HL-60 (cell line): Measurements from ENCODE around the gene RPUSD1.

Experiments
- DNase-seq, 2 experiments: peaks; one replicate each; pipeline ENCODE4 v3.0.0-alpha.2; 2010 to 2020; ENCODE audit warnings: low read depth in 1 of 2, low spot score in 1 of 2
- H3K27ac ChIP-seq: fragments of 250-450 bp; sonication (Bioruptor Pico); replicated peaks from 2 replicates; pipeline ENCODE4 v1.5.1; 2020; ENCODE audit warnings: mild to moderate bottlenecking, moderate library complexity
- H3K27me3 ChIP-seq: fragments of 250-450 bp; sonication (Bioruptor Pico); 2 replicates; pipeline ENCODE4 v1.5.1; 2021; ENCODE audit warnings: mild to moderate bottlenecking, moderate library complexity; ENCODE audit not compliant: insufficient read depth, poor library complexity, severe bottlenecking
- H3K4me3 ChIP-seq: replicated peaks from 2 replicates; pipeline ENCODE4 v1.5.1; 2011; ENCODE audit warnings: mild to moderate bottlenecking, control low read depth, low read length; ENCODE audit not compliant: insufficient read depth
- GABPA ChIP-seq: IDR thresholded peaks from 2 replicates; pipeline ENCODE4 v1.6.1; 2012; ENCODE audit warnings: low read depth
- POLR2AphosphoS5 ChIP-seq: IDR thresholded peaks from 2 replicates; pipeline ENCODE4 v1.6.1; 2012; ENCODE audit warnings: low read depth
- SPI1 ChIP-seq: IDR thresholded peaks from 2 replicates; pipeline ENCODE4 v1.6.1; 2012; ENCODE audit warnings: low read depth, mild to moderate bottlenecking, borderline replicate concordance
- TF ChIP-seq, protein P1 (sequence below): IDR thresholded peaks from one replicate; pipeline ENCODE4 v1.5.1; 2011; ENCODE audit warnings: low read length, control low read depth, inconsistent platforms; ENCODE audit not compliant: insufficient read depth
- TF ChIP-seq, protein P2 (sequence below): IDR thresholded peaks from 2 replicates; pipeline ENCODE4 v1.6.1; 2012; ENCODE audit warnings: low read depth; ENCODE audit not compliant: insufficient replicate concordance

Gene RPUSD1

DNA sequence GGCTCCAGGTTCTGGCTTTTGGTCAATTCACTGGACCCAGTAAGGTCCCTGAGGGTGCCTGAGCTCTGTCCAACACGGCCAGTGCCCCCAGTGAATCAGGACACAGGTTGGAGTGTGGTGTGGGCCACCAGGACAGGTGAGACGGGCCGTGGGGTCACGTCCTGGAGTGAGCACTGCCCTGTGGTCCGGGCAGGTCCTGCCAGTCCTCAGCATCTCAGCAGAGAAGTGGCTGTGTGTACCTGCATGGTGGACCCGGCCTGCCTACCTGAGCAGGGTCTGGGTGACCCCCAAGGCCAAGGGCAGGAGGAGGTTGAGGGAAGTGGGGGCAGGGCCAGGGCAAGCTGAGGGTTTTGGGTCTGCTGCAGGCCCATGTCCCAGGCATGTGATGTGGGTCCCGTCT lies 14.3 kb upstream of the RPUSD1 start:
- DNase-seq = no peak
- Histone ChIP-seq H3K27me3 (peaks cover 31% of the 10 kb centered on the region), H3K27ac (no peak overlapping the region), H3K4me3 (no peak overlapping the region)
- TF ChIP-seq POLR2AphosphoS5 (no peak), GABPA (no peak)
- TF ChIP-seq, protein P1, sequence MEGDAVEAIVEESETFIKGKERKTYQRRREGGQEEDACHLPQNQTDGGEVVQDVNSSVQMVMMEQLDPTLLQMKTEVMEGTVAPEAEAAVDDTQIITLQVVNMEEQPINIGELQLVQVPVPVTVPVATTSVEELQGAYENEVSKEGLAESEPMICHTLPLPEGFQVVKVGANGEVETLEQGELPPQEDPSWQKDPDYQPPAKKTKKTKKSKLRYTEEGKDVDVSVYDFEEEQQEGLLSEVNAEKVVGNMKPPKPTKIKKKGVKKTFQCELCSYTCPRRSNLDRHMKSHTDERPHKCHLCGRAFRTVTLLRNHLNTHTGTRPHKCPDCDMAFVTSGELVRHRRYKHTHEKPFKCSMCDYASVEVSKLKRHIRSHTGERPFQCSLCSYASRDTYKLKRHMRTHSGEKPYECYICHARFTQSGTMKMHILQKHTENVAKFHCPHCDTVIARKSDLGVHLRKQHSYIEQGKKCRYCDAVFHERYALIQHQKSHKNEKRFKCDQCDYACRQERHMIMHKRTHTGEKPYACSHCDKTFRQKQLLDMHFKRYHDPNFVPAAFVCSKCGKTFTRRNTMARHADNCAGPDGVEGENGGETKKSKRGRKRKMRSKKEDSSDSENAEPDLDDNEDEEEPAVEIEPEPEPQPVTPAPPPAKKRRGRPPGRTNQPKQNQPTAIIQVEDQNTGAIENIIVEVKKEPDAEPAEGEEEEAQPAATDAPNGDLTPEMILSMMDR = no peak

DNA sequence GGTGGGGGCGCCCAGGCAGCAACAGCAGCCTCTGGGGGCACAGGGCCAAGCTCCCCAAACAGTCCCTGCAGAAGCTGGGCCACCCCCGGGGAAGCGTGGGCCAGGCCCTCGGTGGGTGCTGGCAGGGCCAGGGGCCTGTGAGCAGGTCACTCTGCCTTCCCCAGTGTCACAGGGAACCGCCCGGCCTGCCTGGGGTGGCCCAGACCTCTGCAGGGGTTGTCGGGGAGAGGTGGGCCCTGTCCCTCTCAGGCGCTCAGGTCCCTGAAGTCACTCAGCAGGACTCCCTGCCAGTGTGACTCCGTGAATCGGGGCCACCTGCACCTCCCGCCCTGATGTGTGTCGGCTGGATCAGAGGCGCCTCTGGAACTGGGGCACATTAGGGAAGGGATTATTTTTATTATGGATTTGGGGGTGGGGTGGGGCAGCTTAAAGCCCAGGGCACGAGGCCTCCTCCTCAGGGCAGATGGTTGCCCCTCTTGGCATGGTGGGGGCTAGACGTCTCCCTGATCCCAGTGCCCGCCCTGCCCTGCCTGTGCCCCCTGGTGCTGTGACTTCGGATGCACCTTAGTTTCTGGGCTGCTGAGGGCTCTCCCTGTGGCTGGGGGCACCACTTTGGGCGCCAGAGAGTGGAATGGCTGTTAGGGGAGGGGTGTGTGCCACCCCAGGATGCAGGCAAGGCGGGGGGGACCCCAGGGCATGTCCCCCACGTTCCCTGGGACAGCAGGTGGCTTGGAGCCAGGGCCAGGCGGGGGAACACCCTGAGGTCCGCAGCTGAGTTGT lies 13.6 kb upstream of the RPUSD1 start:
- no peak overlapping the region for H3K4me3 ChIP-seq
- TF ChIP-seq, protein P1 = no peak
- TF ChIP-seq SPI1 = no peak
- TF ChIP-seq GABPA = no peak
- TF ChIP-seq, protein P2, sequence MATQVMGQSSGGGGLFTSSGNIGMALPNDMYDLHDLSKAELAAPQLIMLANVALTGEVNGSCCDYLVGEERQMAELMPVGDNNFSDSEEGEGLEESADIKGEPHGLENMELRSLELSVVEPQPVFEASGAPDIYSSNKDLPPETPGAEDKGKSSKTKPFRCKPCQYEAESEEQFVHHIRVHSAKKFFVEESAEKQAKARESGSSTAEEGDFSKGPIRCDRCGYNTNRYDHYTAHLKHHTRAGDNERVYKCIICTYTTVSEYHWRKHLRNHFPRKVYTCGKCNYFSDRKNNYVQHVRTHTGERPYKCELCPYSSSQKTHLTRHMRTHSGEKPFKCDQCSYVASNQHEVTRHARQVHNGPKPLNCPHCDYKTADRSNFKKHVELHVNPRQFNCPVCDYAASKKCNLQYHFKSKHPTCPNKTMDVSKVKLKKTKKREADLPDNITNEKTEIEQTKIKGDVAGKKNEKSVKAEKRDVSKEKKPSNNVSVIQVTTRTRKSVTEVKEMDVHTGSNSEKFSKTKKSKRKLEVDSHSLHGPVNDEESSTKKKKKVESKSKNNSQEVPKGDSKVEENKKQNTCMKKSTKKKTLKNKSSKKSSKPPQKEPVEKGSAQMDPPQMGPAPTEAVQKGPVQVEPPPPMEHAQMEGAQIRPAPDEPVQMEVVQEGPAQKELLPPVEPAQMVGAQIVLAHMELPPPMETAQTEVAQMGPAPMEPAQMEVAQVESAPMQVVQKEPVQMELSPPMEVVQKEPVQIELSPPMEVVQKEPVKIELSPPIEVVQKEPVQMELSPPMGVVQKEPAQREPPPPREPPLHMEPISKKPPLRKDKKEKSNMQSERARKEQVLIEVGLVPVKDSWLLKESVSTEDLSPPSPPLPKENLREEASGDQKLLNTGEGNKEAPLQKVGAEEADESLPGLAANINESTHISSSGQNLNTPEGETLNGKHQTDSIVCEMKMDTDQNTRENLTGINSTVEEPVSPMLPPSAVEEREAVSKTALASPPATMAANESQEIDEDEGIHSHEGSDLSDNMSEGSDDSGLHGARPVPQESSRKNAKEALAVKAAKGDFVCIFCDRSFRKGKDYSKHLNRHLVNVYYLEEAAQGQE = no peak
- no peak for TF ChIP-seq POLR2AphosphoS5
- H3K27ac ChIP-seq = no peak overlapping the region
- DNase-seq = no peak
- H3K27me3 ChIP-seq = peaks cover 31% of the 10 kb centered on the region

DNA sequence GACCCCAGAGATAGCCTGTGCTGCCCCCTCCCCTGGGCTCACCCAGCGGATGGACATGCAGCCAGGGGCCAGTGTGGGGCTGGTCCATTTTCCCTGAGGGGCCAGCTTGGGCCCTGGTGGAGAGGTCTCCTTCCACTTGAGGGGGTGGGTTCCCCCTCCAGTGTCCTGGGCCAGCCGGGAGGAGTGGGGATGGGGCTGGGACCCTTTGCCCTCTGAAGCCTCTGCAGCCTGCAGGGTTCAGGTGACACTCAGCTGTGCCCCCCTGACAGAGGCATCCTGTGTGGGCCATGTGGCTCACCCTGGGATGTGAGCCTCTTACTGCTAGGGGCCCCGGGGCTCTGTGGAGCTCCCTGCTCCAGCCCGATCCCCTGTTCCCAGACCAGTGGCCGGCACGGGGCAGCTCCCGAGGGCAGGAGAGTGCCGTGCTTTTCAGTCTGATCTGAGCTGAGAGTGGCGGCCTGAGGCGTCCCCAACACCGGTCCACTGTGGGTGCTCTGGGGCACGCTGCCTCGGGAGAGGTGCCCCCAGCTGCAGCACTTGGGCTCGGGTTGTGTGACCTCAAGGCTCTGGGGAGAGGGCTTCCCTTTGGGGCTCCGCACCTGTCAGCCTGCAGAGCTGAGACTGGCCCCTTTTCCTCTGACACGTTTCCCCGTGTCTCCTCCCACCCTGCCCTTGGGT lies 12.8 kb upstream of the RPUSD1 start:
- TF ChIP-seq, protein P2 = no peak
- TF ChIP-seq POLR2AphosphoS5 (no peak), GABPA (no peak), SPI1 (no peak)
- TF ChIP-seq, protein P1 = no peak
- Histone ChIP-seq H3K27ac (no peak overlapping the region), H3K4me3 (no peak overlapping the region), H3K27me3 (peaks cover 31% of the 10 kb centered on the region)
- no peak for DNase-seq
